Measurements from ENCODE around the gene CIITA. TPM values are rescaled to one million over a fixed set of nuclear protein-coding genes. Genes with fewer than 3 reads are reported as not detected.
"Not testable (repeated sequence)": the region's sequence is repeated elsewhere in the genome, so short reads cannot be mapped to it uniquely, and the experiment has no call there.

CIITA gene
- total RNA-seq, 2 experiments from 2014 or later = 2.4 to 3.0 TPM

DNA sequence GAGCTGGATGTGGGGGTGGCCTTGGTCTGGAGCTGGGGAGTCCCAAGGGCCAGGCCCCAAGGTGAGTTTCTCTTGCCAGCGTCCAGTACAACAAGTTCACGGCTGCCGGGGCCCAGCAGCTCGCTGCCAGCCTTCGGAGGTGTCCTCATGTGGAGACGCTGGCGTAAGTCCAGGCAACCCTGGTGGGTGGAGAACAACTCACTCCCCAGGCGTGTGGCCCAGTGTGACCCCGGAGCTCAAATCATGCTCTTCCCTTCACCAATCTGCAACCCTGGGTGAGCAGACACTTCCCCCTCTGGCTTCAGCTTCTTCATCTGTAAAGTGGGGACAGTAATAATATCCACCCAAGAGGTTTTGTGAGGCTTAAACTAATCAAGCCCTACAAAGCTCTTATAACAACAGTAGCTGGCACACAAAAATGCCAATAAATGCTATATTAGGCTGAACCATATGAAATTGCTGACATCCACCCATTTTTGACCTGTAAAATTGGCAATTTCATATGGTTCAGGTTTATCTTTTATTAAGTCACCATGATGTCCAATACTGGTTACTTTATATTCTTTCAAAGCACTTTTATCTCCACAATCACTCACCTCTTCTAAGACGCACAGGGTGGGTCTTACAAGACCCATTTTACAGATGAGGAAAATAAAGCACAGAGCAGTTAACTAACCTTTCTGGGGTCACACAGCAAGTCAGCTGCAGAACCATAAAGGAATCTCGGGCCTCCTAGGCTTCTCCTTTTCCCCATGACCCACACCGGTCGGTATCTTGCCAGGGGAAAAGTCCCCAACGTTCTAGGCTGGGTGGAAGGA lies 45.5 kb downstream of the CIITA start:
- H3K27me3 Mint-ChIP-seq = no peaks in the 10 kb centered on the region
- H3K27ac Mint-ChIP-seq = no peak overlapping the region
- H3K36me3 Mint-ChIP-seq (ENCODE audit: low read depth) = peaks cover 41% of the 10 kb centered on the region
- H3K4me1 Mint-ChIP-seq (ENCODE audit: low read depth) = peaks cover 4% of the 10 kb centered on the region
- no peak overlapping the region for H3K4me3 ChIP-seq (ENCODE audit: low read length)
- H3K27ac ChIP-seq (ENCODE audit: low read depth in 1 of 2, low read length in 2 of 2) = no peak overlapping the region
- intact Hi-C loops (cut with DNase I, micrococcal nuclease) = no loop called here
- TF ChIP-seq, protein P1, sequence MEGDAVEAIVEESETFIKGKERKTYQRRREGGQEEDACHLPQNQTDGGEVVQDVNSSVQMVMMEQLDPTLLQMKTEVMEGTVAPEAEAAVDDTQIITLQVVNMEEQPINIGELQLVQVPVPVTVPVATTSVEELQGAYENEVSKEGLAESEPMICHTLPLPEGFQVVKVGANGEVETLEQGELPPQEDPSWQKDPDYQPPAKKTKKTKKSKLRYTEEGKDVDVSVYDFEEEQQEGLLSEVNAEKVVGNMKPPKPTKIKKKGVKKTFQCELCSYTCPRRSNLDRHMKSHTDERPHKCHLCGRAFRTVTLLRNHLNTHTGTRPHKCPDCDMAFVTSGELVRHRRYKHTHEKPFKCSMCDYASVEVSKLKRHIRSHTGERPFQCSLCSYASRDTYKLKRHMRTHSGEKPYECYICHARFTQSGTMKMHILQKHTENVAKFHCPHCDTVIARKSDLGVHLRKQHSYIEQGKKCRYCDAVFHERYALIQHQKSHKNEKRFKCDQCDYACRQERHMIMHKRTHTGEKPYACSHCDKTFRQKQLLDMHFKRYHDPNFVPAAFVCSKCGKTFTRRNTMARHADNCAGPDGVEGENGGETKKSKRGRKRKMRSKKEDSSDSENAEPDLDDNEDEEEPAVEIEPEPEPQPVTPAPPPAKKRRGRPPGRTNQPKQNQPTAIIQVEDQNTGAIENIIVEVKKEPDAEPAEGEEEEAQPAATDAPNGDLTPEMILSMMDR (IDR thresholded peaks at IDR 0.05) = no peak
- H3K9me3 Mint-ChIP-seq = no peaks in the 10 kb centered on the region
- CTCF ChIA-PET = no interaction called here
- peaks cover 27% of the 10 kb centered on the region for H3K36me3 ChIP-seq (ENCODE audit: insufficient read depth, low read length)
- DNase-seq (no peak), ATAC-seq (ENCODE audit: poor library complexity) (no peak)
- peaks cover 7% of the 10 kb centered on the region for H3K4me1 ChIP-seq (ENCODE audit: insufficient read depth, low read length)
- H3K4me3 Mint-ChIP-seq = no peak overlapping the region
- H3K27me3 ChIP-seq (ENCODE audit: control insufficient read depth in 1 of 2, insufficient read depth in 2 of 2, low read length in 2 of 2) = no peaks in the 10 kb centered on the region
- H3K9me3 ChIP-seq (ENCODE audit: control insufficient read depth in 1 of 2, insufficient read depth in 1 of 2, low read length in 2 of 2) = peaks cover 0 to 6% of the 10 kb centered on the region in 2 experiments
- POLR2A ChIA-PET = no interaction called here

DNA sequence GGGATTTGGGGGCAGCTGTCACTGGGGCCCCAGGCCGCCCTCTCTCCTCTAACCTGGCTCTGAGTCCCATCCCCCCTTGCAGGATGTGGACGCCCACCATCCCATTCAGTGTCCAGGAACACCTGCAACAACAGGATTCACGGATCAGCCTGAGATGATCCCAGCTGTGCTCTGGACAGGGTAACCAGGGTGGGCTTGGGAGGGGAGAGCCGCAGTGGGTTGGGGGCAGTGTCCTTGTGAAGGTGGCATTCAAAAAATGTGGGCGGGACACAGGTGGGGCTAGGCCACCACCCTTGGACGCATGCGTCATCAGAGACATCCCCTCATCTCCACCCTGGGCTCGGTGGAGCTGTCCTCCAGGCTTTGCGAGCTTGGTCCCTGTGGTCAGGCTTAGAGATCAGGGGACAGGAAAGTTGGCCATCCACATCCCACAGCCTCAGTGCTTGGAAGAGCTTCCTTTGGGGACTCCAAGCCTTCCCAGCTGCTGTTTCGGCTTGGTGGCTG lies 46.2 kb downstream of the CIITA start:
- ATAC-seq (ENCODE audit: poor library complexity) (no peak), DNase-seq (no peak)
- ChIA-PET POLR2A (no interaction called here), CTCF (no interaction called here)
- Mint-ChIP-seq H3K9me3 (no peaks in the 10 kb centered on the region), H3K27ac (no peak overlapping the region), H3K27me3 (no peaks in the 10 kb centered on the region), H3K4me3 (no peak overlapping the region), H3K36me3 (ENCODE audit: low read depth) (peaks cover 48% of the 10 kb centered on the region), H3K4me1 (ENCODE audit: low read depth) (peaks cover 4% of the 10 kb centered on the region)
- H3K27ac ChIP-seq (ENCODE audit: low read depth in 1 of 2, low read length in 2 of 2) = no peak overlapping the region
- peaks cover 0 to 6% of the 10 kb centered on the region in 2 experiments for H3K9me3 ChIP-seq (ENCODE audit: control insufficient read depth in 1 of 2, insufficient read depth in 1 of 2, low read length in 2 of 2)
- no peaks in the 10 kb centered on the region for H3K27me3 ChIP-seq (ENCODE audit: control insufficient read depth in 1 of 2, insufficient read depth in 2 of 2, low read length in 2 of 2)
- peaks cover 33% of the 10 kb centered on the region for H3K36me3 ChIP-seq (ENCODE audit: insufficient read depth, low read length)
- intact Hi-C loops (cut with DNase I, micrococcal nuclease) = no loop called here
- H3K4me1 ChIP-seq (ENCODE audit: insufficient read depth, low read length) = peaks cover 7% of the 10 kb centered on the region
- H3K4me3 ChIP-seq (ENCODE audit: low read length) = no peak overlapping the region
- TF ChIP-seq, protein P1 (IDR thresholded peaks at IDR 0.05) = no peak

DNA sequence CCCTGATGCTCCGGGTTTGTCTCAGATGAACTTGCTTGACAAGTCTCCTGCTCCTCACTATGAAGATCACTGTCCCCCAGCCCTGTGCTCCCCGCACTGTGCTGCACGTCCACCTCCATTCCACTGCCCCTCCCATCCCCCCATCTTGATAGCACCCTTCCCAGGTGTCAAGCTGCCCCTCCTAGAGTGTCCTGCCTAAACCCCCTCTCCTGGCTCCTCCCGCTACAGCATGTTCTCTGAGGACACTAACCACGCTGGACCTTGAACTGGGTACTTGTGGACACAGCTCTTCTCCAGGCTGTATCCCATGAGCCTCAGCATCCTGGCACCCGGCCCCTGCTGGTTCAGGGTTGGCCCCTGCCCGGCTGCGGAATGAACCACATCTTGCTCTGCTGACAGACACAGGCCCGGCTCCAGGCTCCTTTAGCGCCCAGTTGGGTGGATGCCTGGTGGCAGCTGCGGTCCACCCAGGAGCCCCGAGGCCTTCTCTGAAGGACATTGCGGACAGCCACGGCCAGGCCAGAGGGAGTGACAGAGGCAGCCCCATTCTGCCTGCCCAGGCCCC lies 46.7 kb downstream of the CIITA start:
- no peaks in the 10 kb centered on the region for H3K9me3 Mint-ChIP-seq
- intact Hi-C loops (cut with DNase I, micrococcal nuclease) = no loop called here

DNA sequence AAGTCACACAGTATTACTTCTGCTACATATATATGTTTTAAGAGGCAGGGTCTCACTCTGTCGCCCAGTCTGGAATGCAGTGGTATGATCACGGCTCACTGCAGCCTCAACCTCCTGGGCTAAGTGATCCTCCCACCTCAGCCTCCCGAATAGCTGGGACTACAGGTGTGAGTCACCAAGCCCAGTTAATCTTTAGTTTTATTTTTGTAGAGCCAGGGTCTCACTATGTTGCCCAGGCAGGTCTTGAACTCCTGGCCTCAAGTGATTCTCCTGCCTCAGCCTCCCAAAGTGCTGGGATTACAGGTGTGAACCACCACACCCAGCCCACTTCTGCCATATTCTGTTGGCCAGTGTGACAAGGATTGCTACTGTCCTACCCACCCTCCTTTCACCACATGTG lies 48.3 kb downstream of the CIITA start:
- CTCF ChIA-PET; H3K4me3 Mint-ChIP-seq; H3K27me3 ChIP-seq (ENCODE audit: control insufficient read depth in 1 of 2, insufficient read depth in 2 of 2, low read length in 2 of 2); H3K4me1 ChIP-seq (ENCODE audit: insufficient read depth, low read length); H3K27me3 Mint-ChIP-seq; H3K27ac Mint-ChIP-seq; POLR2A ChIA-PET; intact Hi-C loops (cut with DNase I, micrococcal nuclease); DNase-seq; H3K4me3 ChIP-seq (ENCODE audit: low read length); H3K27ac ChIP-seq (ENCODE audit: low read depth in 1 of 2, low read length in 2 of 2); ATAC-seq (ENCODE audit: poor library complexity); H3K9me3 ChIP-seq (ENCODE audit: control insufficient read depth in 1 of 2, insufficient read depth in 1 of 2, low read length in 2 of 2); H3K9me3 Mint-ChIP-seq; H3K4me1 Mint-ChIP-seq (ENCODE audit: low read depth): not testable (repeated sequence)
- H3K36me3 ChIP-seq (ENCODE audit: insufficient read depth, low read length) = peaks cover 40% of the 10 kb centered on the region
- peaks cover 64% of the 10 kb centered on the region for H3K36me3 Mint-ChIP-seq (ENCODE audit: low read depth)

More for the DNA sequence above, 46.7 kb downstream of the CIITA start:
- no peak for ATAC-seq (ENCODE audit: poor library complexity)
- H3K4me3 Mint-ChIP-seq = no peak overlapping the region
- TF ChIP-seq, protein P1 (IDR thresholded peaks at IDR 0.05) = no peak
- Histone ChIP-seq H3K9me3 (ENCODE audit: control insufficient read depth in 1 of 2, insufficient read depth in 1 of 2, low read length in 2 of 2) (peaks cover 0 to 6% of the 10 kb centered on the region in 2 experiments), H3K4me3 (ENCODE audit: low read length) (no peak overlapping the region), H3K27ac (ENCODE audit: low read depth in 1 of 2, low read length in 2 of 2) (no peak overlapping the region), H3K36me3 (ENCODE audit: insufficient read depth, low read length) (peaks cover 37% of the 10 kb centered on the region), H3K4me1 (ENCODE audit: insufficient read depth, low read length) (peaks cover 2% of the 10 kb centered on the region), H3K27me3 (ENCODE audit: control insufficient read depth in 1 of 2, insufficient read depth in 2 of 2, low read length in 2 of 2) (no peaks in the 10 kb centered on the region)
- H3K27ac Mint-ChIP-seq = no peak overlapping the region
- H3K27me3 Mint-ChIP-seq = no peaks in the 10 kb centered on the region
- peaks cover 51% of the 10 kb centered on the region for H3K36me3 Mint-ChIP-seq (ENCODE audit: low read depth)
- H3K4me1 Mint-ChIP-seq (ENCODE audit: low read depth) = peaks cover 2% of the 10 kb centered on the region
- DNase-seq = no peak
- ChIA-PET POLR2A (no interaction called here), CTCF (no interaction called here)
